ENCODE measurements around the gene FIBCD1.

Gene FIBCD1

DNA sequence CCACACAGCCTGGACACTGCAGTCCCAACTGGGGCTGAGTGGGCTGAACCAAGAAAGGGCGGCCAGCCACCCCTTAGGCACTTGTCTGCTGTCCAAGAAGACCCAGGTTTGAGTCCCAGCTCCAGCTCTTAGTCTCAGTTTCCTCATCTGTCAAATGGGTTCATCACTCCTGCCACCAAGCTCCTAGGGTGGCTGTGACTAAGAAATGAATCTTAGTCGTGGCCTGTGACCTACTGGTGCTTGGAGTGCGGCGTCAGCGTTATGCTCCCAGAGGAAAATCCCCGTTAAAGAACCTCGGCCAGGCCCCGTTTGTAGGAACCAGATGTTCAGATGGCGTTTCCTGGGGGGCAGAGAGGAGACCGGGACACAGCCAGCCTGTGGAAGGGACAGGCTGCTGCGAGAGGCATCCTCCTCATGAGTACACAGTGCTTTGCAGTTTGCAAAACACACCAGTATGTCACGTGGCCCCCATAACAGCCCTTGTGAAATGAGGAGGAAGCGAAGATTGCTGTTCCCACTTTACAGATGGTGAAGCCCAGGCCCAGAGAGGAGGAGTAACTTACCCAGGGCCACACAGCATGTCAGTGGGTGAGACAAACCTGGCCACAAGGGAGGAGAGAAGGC is 3.3 kb downstream of the FIBCD1 start:
- DNase-seq = no peak

DNA sequence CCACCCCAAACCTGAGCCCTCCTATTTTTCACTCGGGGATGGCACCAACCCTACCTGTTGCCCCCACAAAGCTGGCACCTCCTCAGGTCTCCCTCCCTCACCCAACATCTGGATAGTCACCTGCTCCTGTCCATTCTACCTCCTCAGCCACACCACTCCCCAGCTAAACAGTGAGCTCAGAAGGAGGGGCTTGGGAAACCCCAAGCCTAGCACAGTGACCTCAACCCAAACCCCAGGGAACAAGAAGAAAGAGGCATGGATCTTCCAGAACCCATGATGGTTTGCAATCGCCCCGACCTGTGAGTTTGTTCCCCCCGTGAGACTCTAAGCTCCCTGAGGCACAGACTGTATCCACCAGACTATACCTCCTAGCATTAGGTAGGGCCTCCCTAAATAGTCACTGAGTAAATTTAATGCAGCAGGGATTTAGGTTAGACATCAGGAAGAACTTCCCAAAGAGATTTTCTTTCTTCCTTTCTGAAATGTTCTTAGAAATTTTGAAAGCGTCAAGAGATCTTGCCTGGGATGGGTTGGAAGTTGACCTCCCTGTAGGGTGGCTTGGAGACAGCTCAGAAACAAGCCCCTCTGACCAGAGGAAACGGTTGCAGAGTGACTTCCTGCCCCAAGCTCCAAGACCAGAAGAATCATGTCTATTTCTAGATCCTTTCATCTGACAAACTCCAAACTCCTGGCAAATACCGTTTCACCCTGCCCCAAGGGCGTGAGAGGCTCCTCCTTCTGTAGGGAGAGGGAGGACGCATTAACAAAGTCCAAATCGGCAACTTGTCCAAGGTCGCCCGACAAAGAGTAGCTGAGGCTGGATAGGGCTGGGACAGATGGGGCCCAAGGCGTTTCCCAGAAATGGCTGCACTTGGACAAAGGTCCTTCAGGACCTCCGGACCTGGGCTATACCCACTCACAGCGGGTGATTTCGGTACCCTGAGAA is 4.1 kb downstream of the FIBCD1 start:
- no peak for DNase-seq

DNA sequence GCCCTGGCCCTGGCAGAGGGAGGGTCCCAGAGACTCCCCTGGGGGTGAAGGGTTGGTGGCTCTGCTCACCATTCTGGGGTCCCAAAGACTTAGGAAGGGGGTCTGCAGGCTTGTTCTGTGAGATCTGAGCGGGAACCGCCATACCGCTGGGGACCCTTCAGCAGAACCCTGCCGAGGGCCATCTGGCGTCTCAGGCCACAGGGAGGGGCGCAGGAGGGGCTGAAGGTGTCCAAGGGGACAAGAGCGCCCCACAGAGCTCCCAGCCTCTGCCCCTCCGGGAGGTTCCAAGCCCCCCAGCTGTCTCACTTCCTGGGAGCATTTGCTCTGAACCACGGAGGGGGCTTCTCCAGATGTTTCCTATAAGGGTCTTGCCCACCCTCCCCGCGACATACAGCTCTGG is 4.8 kb downstream of the FIBCD1 start:
- no peak for DNase-seq

DNA sequence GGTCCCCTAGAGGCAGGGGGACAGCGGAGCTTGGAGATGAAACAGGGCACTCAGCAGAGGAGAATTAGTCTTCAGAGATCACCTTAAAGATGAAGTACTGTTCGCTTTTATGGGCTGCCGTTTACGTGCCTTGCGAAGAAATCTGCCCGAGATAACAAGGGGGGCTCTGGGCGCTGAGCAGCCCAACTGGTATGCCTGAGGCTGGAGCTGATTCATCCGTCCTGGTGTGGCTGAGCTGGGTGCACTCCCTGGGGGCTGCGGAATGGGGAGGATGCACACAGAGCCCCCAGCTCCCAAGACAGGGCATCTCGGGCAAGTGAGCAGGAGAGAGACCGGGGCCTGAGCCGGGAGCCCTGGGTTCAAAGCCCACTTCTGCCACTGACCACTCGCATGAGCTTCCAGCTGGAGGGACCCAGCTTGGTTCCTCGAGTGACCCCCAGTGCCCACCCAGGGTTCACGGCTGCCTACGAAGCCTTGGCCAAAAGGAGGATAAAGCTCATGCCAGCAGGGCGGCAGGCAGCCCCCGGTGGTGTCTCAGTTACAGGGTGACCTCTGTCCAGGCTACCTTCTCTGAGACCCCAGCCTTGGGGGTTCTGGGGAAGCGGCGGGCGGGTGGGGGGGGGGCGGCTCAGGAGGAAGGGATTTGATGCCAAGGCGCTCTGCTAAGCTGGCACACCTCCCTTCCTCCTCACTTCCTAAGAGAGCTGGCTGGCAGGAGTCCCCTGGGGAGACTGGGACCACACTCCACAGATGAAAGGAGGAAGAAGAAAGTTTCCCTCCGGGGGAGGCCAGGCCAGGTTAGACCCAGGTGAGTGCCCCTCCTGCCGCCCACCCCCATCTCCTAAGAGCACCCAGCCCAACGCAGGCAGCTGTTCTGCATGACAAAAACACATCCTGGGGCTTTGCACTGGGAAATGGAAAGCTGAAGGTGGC is 5.7 kb downstream of the FIBCD1 start:
- no peak for DNase-seq

DNA sequence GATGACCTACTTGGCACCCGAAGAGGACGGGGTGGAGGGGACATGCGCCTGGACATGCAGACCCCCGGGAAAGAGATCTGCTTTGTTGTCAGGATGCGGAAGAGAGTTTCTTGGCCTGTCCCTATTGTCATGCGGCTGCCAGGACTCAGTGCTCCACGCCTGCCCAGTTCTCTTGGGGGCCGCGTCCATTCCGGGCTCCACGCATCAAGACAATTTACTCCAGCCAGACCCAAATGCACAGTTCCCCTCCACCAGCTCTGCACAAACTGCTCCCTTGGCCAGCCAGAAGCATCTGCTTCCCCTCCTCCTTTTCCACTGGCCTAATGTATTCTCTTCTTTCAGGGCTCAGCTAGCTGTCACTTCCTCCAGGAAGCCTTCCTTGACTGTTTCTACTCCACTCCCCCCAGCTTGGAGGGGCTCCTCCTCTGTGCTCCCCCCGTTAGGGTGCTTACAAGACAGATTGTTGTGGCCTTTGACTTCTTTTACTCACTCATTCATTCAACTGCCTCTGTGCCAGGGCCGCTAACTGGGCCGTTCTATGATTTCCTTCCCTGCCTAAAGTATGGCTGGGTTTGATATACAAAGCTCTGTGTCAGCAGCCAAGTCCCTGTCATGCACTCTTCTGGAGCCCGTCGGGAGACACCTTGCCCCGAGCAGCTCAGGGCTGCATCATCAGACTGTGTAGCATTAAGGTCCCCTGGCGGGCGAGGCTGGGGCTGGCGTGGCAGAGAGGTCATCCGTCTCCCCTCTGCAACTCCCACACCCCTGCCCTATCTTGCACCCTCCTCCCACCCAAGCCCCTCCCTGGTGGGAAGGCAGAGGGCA is 6.6 kb downstream of the FIBCD1 start:
- DNase-seq = no peak

DNA sequence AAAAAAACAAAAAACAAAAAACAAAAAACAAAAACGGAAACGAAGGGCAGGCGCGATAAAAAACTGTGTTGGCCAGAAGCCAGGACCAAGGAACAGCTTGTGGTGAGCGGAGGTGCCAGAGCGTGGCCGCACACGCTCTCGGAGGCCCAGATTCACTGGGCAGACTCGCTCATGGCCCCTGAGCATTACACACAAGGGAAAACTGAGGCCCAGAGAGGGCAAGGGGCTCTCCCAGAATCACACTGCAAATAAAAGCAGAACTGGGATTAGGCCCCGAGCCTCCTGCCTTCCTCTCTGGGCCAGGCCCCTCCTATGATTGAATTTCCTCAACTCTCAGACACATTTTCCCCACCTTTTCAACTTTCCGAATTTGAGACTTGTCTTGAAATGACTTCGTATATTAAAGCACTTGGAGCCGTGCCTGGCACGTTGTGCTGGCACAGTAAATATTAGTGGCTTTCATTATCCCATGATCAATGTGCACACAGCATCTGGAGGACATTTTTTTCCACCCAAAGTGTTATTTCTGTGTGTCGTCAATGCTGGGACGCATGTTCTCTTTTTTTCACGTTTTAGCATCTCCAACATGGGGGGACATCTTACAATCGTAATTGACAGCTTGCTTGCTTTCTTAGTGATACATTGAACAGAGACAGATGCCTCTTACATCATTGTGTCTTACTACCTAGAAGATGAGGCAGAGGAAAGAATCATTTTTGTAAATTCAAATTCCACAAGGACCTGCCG is 7.4 kb downstream of the FIBCD1 start:
- no peak for DNase-seq

DNA sequence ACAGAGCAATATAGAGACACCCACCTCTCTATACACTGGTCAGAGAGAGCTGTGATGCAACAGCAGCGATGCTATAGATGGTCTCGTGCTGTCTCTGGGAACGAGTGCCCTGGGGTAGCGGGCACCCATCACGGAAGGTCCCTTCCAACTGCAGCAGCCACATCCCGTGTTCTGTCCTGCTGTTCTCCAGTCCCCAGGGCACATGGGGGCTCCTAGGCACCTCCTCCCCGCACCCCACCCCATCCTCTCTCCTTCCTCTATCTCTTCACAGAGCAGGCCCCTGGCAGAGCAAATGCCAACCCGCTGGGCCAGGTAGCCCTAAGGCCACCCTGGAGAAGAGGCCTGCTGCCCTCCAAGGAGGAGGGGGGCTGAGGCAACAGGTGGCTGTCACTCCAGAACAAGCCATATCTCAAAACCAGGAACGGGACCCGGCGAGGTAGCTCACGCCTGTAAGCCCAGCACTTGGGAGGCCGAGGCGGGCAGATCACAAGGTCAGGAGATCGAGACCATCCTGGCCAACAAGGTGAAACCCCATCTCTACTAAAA is 8.2 kb downstream of the FIBCD1 start:
- DNase-seq = no peak

DNA sequence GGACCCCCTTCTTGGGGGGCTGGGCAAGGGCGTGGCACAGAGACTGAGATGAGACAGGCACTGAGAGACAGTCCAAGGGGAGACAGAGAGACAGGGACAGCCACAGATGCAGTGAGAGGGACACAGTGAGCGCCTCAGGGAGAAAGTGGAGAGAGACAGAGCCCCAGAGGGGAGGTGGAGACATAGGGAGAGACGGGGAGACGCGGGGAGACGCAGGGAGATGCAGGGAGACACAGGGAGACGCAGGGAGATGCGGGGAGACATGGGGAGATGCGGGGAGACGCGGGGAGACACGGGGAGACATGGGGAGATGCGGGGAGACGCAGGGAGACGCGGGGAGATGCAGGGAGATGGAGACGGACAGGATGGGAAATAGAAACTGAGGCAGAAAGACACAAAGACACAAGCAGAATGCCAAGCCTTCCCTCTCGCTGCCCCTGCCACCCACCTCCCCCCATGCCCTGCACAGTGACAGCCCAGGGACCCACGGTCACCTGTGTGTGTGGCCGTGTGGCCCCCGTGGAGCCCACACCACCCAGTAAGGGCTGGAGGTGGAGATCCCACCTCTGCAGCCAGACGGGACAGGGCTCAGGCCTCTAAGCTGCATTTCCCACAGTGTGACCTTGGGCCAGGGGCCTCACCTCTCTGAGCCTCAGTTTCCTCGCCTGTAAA is 8.8 kb downstream of the FIBCD1 start:
- DNase-seq = no peak

DNA sequence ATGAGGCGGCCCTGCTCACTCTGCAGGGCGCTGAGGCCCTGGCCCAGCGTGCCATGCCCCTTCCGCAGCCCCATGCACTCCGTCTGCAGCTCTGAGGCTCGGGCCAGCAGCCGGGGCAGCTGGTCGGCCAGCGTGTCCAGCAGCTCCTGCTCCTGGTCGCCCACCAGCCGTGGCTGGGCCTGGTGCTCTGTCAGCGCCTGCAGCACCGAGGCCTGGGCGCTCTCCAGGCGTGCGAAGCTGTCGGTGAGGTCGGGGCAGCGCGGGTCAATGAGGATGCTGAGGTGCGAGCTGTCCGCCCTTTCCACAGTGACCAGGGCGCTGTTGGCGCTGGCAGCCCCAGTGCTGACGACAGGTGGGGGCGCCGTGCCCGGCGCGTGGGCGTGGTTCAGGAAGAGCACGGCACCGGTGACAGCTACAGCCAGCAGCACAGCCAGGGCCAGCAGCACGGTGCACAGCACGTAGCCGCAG is 9.4 kb downstream of the FIBCD1 start:
- no peak for DNase-seq

DNA sequence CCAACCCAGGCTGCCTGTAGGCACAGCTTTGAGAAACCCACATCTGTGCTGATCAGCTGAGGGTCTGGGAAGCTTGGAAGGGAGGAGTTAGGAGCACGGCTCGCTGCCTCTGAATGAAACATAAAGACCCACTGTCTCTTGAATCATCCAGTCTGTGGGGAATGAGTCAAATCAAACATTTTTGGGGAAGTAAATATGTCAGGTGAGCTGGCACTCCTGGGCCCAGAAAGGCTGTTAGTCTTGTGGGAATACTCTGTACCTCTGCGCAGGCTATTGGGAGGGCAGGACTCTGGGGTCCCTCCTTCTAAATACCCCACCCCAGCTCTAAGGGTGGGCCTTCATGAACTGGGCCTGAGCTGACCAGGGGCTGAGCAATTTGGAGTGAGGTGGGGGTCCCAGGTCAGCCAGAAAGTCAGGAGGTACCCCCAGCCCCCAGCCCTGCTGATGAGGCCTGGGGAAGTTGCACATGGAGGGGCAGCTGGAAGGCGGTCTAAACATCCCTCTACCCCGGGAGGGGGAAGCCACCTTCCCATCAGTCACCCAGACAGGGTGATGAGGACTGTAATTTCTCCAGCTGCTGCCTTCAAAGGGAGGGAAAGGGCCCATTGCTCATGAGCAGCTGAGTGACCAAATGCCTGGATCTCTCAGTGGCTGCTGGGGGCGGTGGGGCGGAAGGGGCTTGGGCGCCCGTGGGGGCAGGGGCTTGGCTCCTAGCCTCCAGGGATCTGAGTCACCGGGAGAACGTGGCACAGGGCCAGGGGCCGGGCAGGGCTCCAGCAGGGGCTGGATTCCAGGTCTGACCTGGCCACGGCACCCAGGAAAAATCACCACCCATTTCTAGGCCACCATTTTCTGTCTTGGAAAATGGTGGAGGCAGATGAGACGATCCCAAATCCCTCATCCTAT is 10.8 kb downstream of the FIBCD1 start:
- DNase-seq = no peak

DNA sequence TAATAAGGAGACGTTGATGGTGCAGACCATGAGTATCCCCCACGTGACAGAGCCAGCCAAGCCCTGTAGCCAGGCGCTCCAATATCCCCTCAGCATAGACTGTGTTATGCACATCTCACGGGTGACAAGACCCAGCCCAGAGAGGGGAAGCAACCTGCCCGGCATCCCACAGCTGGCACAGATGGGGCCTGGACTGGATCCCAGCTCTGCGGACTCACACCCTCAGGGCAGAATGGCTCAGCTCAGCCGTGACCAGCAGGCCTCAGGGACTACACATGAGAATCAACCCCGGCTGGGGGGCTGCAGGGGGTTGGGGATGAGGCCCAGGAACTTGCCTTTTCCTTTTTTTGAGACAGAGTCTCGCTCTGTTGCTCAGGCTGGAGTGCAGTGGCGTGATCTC is 11.7 kb downstream of the FIBCD1 start:
- DNase-seq = no peak

DNA sequence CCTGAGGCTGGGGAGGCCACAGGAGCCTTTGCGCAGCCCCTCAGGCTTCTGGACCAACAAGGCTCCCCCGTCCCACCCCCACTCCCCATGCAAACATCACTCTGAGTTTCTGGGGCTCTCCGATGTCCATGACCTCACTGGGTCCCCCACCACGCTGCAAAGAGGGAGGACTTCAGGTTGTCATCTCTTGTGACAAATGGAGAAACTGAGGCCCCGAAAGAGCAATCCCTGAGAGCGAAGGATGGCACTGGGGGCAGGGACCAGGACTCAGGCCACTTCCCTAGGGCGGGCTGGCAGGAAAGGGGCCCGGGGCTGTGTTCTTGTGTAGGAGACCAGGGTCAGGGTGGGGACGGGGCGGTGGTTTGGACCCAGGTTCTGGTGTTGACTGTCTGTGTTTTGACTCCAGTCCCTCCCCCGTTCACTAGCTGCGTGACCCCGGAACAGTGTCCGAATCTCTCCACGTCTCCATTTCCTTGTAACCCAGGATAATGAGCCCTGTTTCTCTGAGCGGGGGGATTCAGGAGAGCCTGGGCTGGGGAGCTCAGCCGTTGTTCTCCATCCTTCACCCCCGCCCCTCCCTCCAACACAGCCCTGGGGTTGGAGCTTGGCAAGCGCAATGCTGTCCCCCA is 13.9 kb downstream of the FIBCD1 start:
- DNase-seq = no peak

DNA sequence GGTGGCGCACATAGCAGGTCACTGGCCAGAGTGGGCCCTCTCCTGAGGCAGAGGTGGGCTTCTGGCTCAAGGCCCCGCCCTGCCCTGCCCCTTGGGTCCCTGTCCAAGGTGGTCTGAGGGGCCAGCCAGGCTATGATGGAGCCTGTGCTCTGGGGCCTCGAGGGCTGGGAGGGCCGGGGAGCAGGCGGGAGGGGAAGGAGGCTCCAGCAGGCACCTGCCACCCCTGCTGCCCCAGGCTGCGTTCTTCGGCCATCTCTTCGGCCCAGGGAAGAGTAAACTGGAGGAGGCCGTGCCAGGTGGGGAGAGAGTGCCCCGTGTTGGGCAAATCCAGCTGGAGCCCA is 14.6 kb downstream of the FIBCD1 start:
- no peak for DNase-seq

DNA sequence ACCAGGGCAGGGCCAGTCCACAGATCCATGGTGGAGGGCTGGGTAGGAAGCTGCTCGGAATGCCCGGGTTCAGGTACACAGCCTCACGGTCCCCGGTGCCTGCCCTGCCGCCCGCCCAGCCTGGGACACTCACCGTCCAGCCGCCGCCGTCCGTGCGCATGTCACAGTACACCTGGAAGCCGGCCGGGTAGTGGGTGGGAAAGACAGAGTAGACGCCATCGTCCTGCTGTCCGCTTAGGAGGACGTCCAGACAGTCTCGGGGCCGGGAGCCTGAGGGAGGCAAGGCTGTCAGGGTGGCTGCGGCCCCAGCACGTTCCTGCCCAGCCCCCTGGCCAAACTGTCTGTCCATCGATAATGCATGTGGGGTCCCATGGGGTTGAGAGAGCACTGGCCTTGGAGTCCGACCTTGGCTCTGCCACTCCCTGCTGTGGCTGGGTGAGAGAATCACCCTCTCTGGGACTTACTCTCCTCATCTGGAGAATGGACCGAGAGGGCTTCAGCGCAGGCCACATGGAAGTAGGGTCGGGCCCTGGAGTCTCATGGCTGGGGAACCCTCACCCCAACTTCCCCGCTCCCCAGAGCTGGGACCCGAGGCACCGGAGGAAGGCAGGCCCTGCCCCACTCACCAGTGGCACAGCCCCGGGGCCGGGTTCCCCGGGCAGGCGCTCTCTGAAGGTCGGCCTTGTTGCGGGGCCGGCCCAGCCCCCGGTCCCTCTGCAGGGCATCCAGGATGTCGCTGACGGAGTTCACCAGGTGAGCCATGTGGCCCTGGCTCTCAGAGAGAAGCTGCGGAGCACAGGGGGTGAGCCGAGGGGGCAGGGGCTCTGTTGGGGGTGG is 15.2 kb downstream of the FIBCD1 start:
- no peak for DNase-seq

DNA sequence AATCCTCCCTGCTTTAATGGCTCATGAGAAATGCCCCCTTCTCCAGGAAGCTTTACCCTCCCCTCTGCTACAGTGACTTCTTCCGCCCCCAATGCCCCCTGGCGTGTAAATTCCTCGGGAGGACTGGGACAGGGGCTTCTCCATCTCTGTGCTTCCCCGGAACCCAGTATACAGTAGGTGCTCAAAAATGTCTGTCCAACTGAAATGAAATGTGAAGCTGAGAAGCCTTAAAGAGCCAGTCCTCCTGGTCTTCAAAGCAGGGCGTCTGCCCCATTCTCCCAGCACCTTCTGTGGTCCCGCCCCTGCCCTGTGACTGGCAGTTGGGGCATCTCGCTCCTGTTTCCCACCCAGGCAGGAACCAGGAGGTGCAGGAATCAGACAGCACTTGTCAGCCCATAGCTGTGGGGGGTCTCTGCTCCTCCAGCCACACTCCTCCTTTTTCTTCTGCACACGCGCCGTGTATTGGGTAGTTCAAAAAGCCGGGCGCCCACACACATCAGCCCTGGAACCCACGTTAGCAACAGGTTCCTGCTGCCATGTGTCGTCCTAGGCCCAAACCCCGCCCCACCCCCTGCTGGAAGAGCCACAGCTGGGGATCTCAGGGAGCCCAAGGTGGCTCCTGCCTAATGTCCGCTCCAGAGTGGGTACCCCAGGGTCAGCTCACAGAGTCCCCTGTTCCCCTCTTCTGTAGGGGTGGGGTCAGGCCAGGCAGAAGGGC is 16.0 kb downstream of the FIBCD1 start:
- no peak for DNase-seq

DNA sequence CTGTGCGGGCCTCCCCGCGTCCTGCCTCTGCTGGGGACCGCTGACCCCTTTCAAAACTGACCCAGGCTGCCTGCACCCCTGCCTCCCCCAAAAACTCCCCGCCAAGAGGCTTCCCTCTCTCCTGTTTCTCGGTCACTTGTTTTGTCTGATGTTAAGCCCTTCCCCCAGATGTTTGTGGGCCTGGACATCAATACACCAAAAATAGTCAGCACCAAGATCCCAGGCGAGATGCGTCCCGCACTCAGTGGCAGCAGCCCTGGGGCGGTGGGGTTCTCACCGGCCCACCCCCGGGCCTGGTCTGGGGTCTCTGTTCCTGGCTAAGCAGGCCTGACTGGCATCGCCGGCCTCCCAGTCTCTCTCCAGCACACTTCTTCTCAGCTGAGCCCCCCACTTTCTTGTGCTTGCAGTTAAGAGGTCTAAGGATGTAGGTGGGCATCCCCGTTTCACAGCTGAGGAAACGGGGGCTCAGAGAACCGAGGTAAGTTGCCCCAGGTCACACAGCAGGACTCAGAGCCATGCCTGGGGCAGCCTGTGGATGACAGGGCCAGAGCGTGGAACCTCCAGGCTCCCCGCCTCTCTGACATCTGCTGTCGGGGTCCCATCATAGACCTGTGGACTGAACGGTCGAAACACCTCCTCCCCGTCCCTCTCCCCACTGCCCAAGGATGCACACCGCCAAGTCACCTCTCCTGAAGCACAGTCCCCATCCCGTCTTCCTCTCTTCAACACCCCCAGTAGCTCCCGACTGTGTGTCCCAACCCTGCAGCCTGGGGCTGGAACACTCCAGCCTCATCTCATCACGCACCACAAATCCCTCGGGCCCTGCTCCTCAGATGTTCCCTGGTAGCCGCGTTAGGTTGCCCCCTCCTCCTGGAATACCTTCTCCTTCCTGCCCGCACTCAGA is 16.8 kb downstream of the FIBCD1 start:
- no peak for DNase-seq
